ENCODE data around the gene ZBTB24.

GRCh38 chr6:109485266-109485935, 2.4 kb upstream of the ZBTB24 start:
- TF ChIP-seq, protein P1, sequence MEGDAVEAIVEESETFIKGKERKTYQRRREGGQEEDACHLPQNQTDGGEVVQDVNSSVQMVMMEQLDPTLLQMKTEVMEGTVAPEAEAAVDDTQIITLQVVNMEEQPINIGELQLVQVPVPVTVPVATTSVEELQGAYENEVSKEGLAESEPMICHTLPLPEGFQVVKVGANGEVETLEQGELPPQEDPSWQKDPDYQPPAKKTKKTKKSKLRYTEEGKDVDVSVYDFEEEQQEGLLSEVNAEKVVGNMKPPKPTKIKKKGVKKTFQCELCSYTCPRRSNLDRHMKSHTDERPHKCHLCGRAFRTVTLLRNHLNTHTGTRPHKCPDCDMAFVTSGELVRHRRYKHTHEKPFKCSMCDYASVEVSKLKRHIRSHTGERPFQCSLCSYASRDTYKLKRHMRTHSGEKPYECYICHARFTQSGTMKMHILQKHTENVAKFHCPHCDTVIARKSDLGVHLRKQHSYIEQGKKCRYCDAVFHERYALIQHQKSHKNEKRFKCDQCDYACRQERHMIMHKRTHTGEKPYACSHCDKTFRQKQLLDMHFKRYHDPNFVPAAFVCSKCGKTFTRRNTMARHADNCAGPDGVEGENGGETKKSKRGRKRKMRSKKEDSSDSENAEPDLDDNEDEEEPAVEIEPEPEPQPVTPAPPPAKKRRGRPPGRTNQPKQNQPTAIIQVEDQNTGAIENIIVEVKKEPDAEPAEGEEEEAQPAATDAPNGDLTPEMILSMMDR (IDR thresholded peaks at IDR 0.05; ENCODE audit: extremely low read depth in 1 of 2, insufficient read depth in 1 of 2, low read depth in 1 of 2, low read length in 2 of 2), result no peak
- TF ChIP-seq POLR2A (IDR thresholded peaks at IDR 0.05; ENCODE audit: low read depth, low read length) (no peak), FOS (IDR thresholded peaks at IDR 0.05; ENCODE audit: borderline replicate concordance, insufficient read depth, low read length) (no peak), EZH2 (IDR thresholded peaks at IDR 0.05; ENCODE audit: borderline replicate concordance, low read depth, low read length, severe bottlenecking) (no peak)

All from endothelial cell of umbilical vein (primary cell).